ENCODE results near the gene PKD1L1. TPM values are rescaled to one million over a fixed set of nuclear protein-coding genes. Genes with fewer than 3 reads are reported as not detected.

PKD1L1 gene
- polyA plus RNA-seq, 1 of the 3 experiments (the other 2 are of a cell fraction), result 0.10 TPM

- TF ChIP-seq CTCF (IDR thresholded peaks at IDR 0.05), result no peak
- TF ChIP-seq EZH2phosphoT487 (IDR thresholded peaks at IDR 0.05; ENCODE audit: borderline replicate concordance, low read depth), result no peak
- no peak for TF ChIP-seq MAX (IDR thresholded peaks at IDR 0.05; ENCODE audit: low read depth)
- no peak for TF ChIP-seq ELF1 (IDR thresholded peaks at IDR 0.05)
Observed at GRCh38 chr7:47957156-47957555, 8.9 kb upstream of the PKD1L1 start (continued).

- WGBS (ENCODE audit: low lambda C conversion rate), result 83% methylated on average over 6 of the region's 6 CpGs
- Histone ChIP-seq H3K27ac (ENCODE audit: low read depth in 2 of 2, low read length in 1 of 2) (no peak overlapping the region), H3K36me3 (replicated peaks in 1 of 2; ENCODE audit: control insufficient read depth in 1 of 2, insufficient read depth in 2 of 2, low read length in 1 of 2) (peaks cover 38 to 44% of the 10 kb centered on the region in 2 experiments), H3K9me2 (no peaks in the 10 kb centered on the region), H3K4me1 (ENCODE audit: control insufficient read depth in 1 of 2, insufficient read depth in 2 of 2, low read depth in 1 of 2, low read length in 1 of 2) (peaks cover 4 to 5% of the 10 kb centered on the region in 2 experiments; a peak in 1 of 4 replicates), H4K20me1 (ENCODE audit: insufficient read depth) (no peaks in the 10 kb centered on the region), H2AFZ (ENCODE audit: low read depth) (no peak overlapping the region), H3F3A (replicated peaks; ENCODE audit: insufficient read depth) (no peaks in the 10 kb centered on the region), H3K9me3 (no peaks in the 10 kb centered on the region), H3K9ac (no peak overlapping the region), H3K4me2 (no peak overlapping the region), H3K4me3 (ENCODE audit: low read depth in 2 of 2, low read length in 1 of 2) (no peak overlapping the region), H3K27me3 (ENCODE audit: insufficient read depth) (no peaks in the 10 kb centered on the region), H3K79me2 (ENCODE audit: insufficient read depth) (peaks cover 4% of the 10 kb centered on the region; the same call in 1 of the 2 replicates)
- ChIA-PET CTCF (interaction anchor here (1.2 to 3.2 kb wide), 3 partner anchors 11 to 154 kb away, joined by 3 to 21 read pairs (median 5); no protein-coding TSS in a partner anchor), POLR2A (no interaction called here)
- TF ChIP-seq MAX (IDR thresholded peaks at IDR 0.05; ENCODE audit: low read depth) (no peak), SIN3A (IDR thresholded peaks at IDR 0.05; ENCODE audit: borderline replicate concordance, low read depth, low read length) (no peak), GABPA (IDR thresholded peaks at IDR 0.05; ENCODE audit: low read depth) (no peak), YY1 (IDR thresholded peaks at IDR 0.05; ENCODE audit: low read depth) (no peak), RXRA (IDR thresholded peaks at IDR 0.05; ENCODE audit: borderline replicate concordance, low read depth) (no peak), NRF1 (IDR thresholded peaks at IDR 0.05; ENCODE audit: low read depth, low read length) (no peak), JUND (IDR thresholded peaks at IDR 0.05) (no peak), RFX5 (IDR thresholded peaks at IDR 0.05; ENCODE audit: low read length) (no peak), IRF3 (IDR thresholded peaks at IDR 0.05; ENCODE audit: low read depth, low read length) (no peak), CTCF (IDR thresholded peaks at IDR 0.05) (no peak), FOXJ3 (CRISPR knock-in tag; IDR thresholded peaks at IDR 0.05) (no peak), RCOR1 (IDR thresholded peaks at IDR 0.05; ENCODE audit: low read length) (no peak), TEAD4 (IDR thresholded peaks at IDR 0.05; ENCODE audit: borderline replicate concordance, insufficient read depth) (no peak), ELF1 (IDR thresholded peaks at IDR 0.05) (no peak), RAD21 (IDR thresholded peaks at IDR 0.05; ENCODE audit: low read length) (no peak), FOSL2 (IDR thresholded peaks at IDR 0.05; ENCODE audit: borderline replicate concordance, low read depth) (no peak), POLR2AphosphoS5 (IDR thresholded peaks at IDR 0.05; ENCODE audit: low read depth, low read length) (no peak)
- TF ChIP-seq, protein P1, sequence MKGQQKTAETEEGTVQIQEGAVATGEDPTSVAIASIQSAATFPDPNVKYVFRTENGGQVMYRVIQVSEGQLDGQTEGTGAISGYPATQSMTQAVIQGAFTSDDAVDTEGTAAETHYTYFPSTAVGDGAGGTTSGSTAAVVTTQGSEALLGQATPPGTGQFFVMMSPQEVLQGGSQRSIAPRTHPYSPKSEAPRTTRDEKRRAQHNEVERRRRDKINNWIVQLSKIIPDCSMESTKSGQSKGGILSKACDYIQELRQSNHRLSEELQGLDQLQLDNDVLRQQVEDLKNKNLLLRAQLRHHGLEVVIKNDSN (IDR thresholded peaks at IDR 0.05; ENCODE audit: borderline replicate concordance, low read depth), result no peak
- no peak for DNase-seq
Observed at GRCh38 chr7:47956220-47956619, 8.0 kb upstream of the PKD1L1 start.

All from SK-N-SH (cell line).